Prostate gland (tissue), 2 donors: Measurements from ENCODE around the gene CES5A. TPM values are rescaled to one million over a fixed set of nuclear protein-coding genes. Genes with fewer than 3 reads are reported as not detected.
"Not testable (repeated sequence)": the region's sequence is repeated elsewhere in the genome, so short reads cannot be mapped to it uniquely, and the experiment has no call there.

Experiments used
- DNase-seq: peaks from one replicate; pipeline ENCODE4 v3.0.0-alpha.2; 2019; ENCODE audit warnings: low spot score
- H3K27ac ChIP-seq, 2 donors: fragments of 200-600 bp; sonication (generic); 2 replicates each; pipeline ENCODE4 v1.5.1; 2017 to 2019
- H3K27me3 ChIP-seq: fragments of 200-600 bp; sonication (generic); replicated peaks from 2 replicates; pipeline ENCODE4 v1.5.1; 2019; ENCODE audit not compliant: insufficient read depth
- H3K36me3 ChIP-seq, 2 donors: fragments of 200-600 bp; sonication (generic); 1 replicate in 1 of 2; 2 replicates in 1 of 2; pipeline versions ENCODE4 v1.5.1 to v1.8.1; 2017 to 2019
- H3K4me1 ChIP-seq: fragments of 200-600 bp; sonication (generic); replicated peaks from 2 replicates; pipeline ENCODE4 v1.5.1; 2019
- H3K4me3 ChIP-seq, 2 donors: fragments of 200-600 bp; sonication (generic); 2 replicates each; pipeline ENCODE4 v1.5.1; 2017 to 2019
- H3K9me3 ChIP-seq: fragments of 200-600 bp; sonication (generic); 2 replicates; pipeline ENCODE4 v1.5.1; 2017
- CTCF ChIP-seq, 4 experiments: fragments of 200-600 bp in 2 of 4; fragments of 450-650 bp in 2 of 4; sonication (generic) in 2 of 4; IDR thresholded peaks; 1 replicate in 3 of 4; 2 replicates in 1 of 4; pipeline ENCODE4 v1.5.1; 2016 to 2019; ENCODE audit warnings: antibody characterized with exemption in 4 of 4, mild to moderate bottlenecking in 2 of 4, moderate library complexity in 2 of 4
- POLR2A ChIP-seq: fragments of 450-650 bp; IDR thresholded peaks from one replicate; pipeline ENCODE4 v1.6.1; 2016; ENCODE audit warnings: antibody characterized with exemption, mild to moderate bottlenecking
- POLR2AphosphoS5 ChIP-seq: sonication (generic); formaldehyde crosslinking; IDR thresholded peaks from one replicate; pipeline ENCODE4 v1.6.1; 2017; ENCODE audit warnings: antibody characterized with exemption
- WGBS: methylation state at CpG from one replicate; pipeline ENCODE4 v1.1.5; 2018; 5-methylcytosine and 5-hydroxymethylcytosine counted together
- intact Hi-C: fragments of 100-400 bp; cut with DNase I; formaldehyde crosslinking; loops from one replicate; pipeline ENCODE4 v1.14.2; 2022
- total RNA-seq, 2 donors: library from RNA; depleted of rRNA; stranded (reverse); fragments of >200 nt; gene quantifications; one replicate each; pipeline ENCODE4 v1.1.0, GENCODE V29; 2016

CES5A gene
- total RNA-seq, 2 donors from 2014 or later = not detected

GRCh38 chr16:55842369-55843104 is 32.6 kb downstream of the CES5A start:
- Histone ChIP-seq H3K9me3 (no peaks in the 10 kb centered on the region), H3K4me1 (no peaks in the 10 kb centered on the region), H3K4me3 (no peak overlapping the region), H3K27ac (no peak overlapping the region), H3K27me3 (no peaks in the 10 kb centered on the region), H3K36me3 (no peaks in the 10 kb centered on the region)
- TF ChIP-seq POLR2A (no peak), CTCF (IDR thresholded peaks at IDR 0.05) (peak; percentile 30 to 78 (median 72)), POLR2AphosphoS5 (no peak)
- WGBS = 48% methylated on average over 11 of the region's 11 CpGs
- intact Hi-C loops = loop anchor here (2.0 to 5.0 kb wide), 2 partner anchors 130 to 375 kb away; no protein-coding TSS in a partner anchor
- DNase-seq = peak; percentile 22

- Histone ChIP-seq H3K9me3 (no peaks in the 10 kb centered on the region), H3K4me1 (no peaks in the 10 kb centered on the region), H3K27me3 (no peaks in the 10 kb centered on the region), H3K4me3 (no peak overlapping the region), H3K36me3 (no peaks in the 10 kb centered on the region), H3K27ac (no peak overlapping the region)
- TF ChIP-seq CTCF (IDR thresholded peaks at IDR 0.05) = no peak
- TF ChIP-seq POLR2A = no peak
- TF ChIP-seq POLR2AphosphoS5 = no peak
- WGBS = 68% methylated on average over 2 of the region's 2 CpGs
- DNase-seq = no peak
- intact Hi-C loops = loop anchor here (10.0 kb wide), 1 partner anchor 74 kb away; no protein-coding TSS in a partner anchor
Observed at GRCh38 chr16:55839115-55839514, 36.1 kb downstream of the CES5A start.

GRCh38 chr16:55836158-55836611 is 39.0 kb downstream of the CES5A start:
- 91% methylated on average over 4 of the region's 4 CpGs for WGBS
- no peak for DNase-seq

GRCh38 chr16:55835581-55835980 is 39.6 kb downstream of the CES5A start:
- H3K27me3 ChIP-seq = no peaks in the 10 kb centered on the region
- no peak overlapping the region for H3K4me3 ChIP-seq
- intact Hi-C loops = loop anchor here (10.0 kb wide), 1 partner anchor 71 kb away; no protein-coding TSS in a partner anchor
- DNase-seq = peak; percentile 33
- no peak for TF ChIP-seq POLR2A
- no peak for TF ChIP-seq POLR2AphosphoS5
- TF ChIP-seq CTCF (IDR thresholded peaks at IDR 0.05) = no peak
- H3K4me1 ChIP-seq = no peaks in the 10 kb centered on the region
- H3K36me3 ChIP-seq = no peaks in the 10 kb centered on the region
- 14% methylated on average over 1 of the region's 1 CpG for WGBS
- no peak overlapping the region for H3K27ac ChIP-seq
- no peaks in the 10 kb centered on the region for H3K9me3 ChIP-seq

More at GRCh38 chr16:55836158-55836611, 39.0 kb downstream of the CES5A start:
- no peaks in the 10 kb centered on the region for H3K27me3 ChIP-seq
- no peaks in the 10 kb centered on the region for H3K36me3 ChIP-seq
- no peaks in the 10 kb centered on the region for H3K9me3 ChIP-seq
- no peaks in the 10 kb centered on the region for H3K4me1 ChIP-seq
- H3K27ac ChIP-seq = no peak overlapping the region
- TF ChIP-seq CTCF (IDR thresholded peaks at IDR 0.05) (no peak), POLR2AphosphoS5 (no peak), POLR2A (no peak)
- H3K4me3 ChIP-seq = no peak overlapping the region
- intact Hi-C loops = loop anchor here (10.0 kb wide), 1 partner anchor 71 kb away; no protein-coding TSS in a partner anchor

- 89% methylated on average over 3 of the region's 3 CpGs for WGBS
Observed at GRCh38 chr16:55835173-55835572, 40.0 kb downstream of the CES5A start.

More at GRCh38 chr16:55835173-55835572, 40.0 kb downstream of the CES5A start:
- intact Hi-C loops = loop anchor here (10.0 kb wide), 1 partner anchor 70 kb away; no protein-coding TSS in a partner anchor
- not testable (repeated sequence) for H3K27ac ChIP-seq, DNase-seq, H3K36me3 ChIP-seq, H3K27me3 ChIP-seq, H3K4me3 ChIP-seq, H3K4me1 ChIP-seq, H3K9me3 ChIP-seq
